ENCODE results near the gene SLC35G6. TPM values are rescaled to one million over a fixed set of nuclear protein-coding genes. Genes with fewer than 3 reads are reported as not detected.
"Not testable (repeated sequence)": the region's sequence is repeated elsewhere in the genome, so short reads cannot be mapped to it uniquely, and the experiment has no call there.

The SLC35G6 gene
- total RNA-seq, 1 experiment from 2014 or later: not detected

DNA sequence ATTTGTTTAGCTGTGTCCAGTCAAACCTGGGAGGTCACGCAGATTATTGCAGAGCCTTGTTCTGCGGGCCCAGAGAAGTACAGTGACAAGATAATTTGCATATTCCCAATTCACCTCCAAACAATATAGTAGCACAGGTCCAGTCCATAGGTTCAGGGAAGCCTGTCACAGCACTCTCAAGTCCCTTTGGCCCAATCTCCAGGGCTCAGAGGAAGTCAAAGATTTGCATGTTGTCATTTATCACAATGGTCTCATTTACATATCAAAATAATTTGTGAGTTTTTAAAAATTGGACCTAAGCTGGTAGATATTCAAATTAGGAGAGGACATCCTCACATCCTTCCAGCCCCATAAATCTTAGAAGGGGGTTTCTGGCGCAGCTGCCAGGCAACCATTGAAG is 13.7 kb upstream of the SLC35G6 start:
- no peaks in the 10 kb centered on the region for H3K9me3 ChIP-seq (ENCODE audit: low read length)
- no peaks in the 10 kb centered on the region; the same call in 1 of the 2 replicates for H3K36me3 ChIP-seq (ENCODE audit: low read depth, low read length)
- no TSS peak for BruUV-seq (replicated peaks)
- H3K4me3 ChIP-seq (ENCODE audit: low read length): no peak overlapping the region
- intact Hi-C loops (cut with micrococcal nuclease): no loop called here
- CTCF ChIA-PET: interaction anchor here (0.6 kb wide), 1 partner anchor 38 kb away, joined by 8 read pairs; no protein-coding TSS in a partner anchor
- H3F3A ChIP-seq (ENCODE audit: low read length, unreplicated experiment): no peaks in the 10 kb centered on the region
- POLR2A ChIA-PET (ENCODE audit: unreplicated experiment): no interaction called here
- ATAC-seq: no peak
- H2AFZ ChIP-seq (ENCODE audit: low read length): no peak overlapping the region
- H3K9ac ChIP-seq (ENCODE audit: low read length): no peak overlapping the region
- TF ChIP-seq, protein P1, sequence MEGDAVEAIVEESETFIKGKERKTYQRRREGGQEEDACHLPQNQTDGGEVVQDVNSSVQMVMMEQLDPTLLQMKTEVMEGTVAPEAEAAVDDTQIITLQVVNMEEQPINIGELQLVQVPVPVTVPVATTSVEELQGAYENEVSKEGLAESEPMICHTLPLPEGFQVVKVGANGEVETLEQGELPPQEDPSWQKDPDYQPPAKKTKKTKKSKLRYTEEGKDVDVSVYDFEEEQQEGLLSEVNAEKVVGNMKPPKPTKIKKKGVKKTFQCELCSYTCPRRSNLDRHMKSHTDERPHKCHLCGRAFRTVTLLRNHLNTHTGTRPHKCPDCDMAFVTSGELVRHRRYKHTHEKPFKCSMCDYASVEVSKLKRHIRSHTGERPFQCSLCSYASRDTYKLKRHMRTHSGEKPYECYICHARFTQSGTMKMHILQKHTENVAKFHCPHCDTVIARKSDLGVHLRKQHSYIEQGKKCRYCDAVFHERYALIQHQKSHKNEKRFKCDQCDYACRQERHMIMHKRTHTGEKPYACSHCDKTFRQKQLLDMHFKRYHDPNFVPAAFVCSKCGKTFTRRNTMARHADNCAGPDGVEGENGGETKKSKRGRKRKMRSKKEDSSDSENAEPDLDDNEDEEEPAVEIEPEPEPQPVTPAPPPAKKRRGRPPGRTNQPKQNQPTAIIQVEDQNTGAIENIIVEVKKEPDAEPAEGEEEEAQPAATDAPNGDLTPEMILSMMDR (conservative IDR thresholded peaks at IDR 0.05; ENCODE audit: low read depth, low read length): no peak
- no peak for TF ChIP-seq EZH2 (IDR thresholded peaks at IDR 0.05; ENCODE audit: low read length, unreplicated experiment)
- TF ChIP-seq EZH2phosphoT487 (IDR thresholded peaks at IDR 0.05; ENCODE audit: borderline replicate concordance, low read length): no peak
- H3K9me2 ChIP-seq (replicated peaks; ENCODE audit: low read length): no peaks in the 10 kb centered on the region
- peaks cover 20% of the 10 kb centered on the region; the same call in 1 of the 2 replicates for H3K79me2 ChIP-seq (ENCODE audit: low read length)
- no peak overlapping the region for H3K4me2 ChIP-seq (ENCODE audit: low read length)
- H4K20me1 ChIP-seq (ENCODE audit: low read length): no peaks in the 10 kb centered on the region
- no peak overlapping the region for H3K27ac ChIP-seq (ENCODE audit: low read length)
- no peaks in the 10 kb centered on the region for H3K27me3 ChIP-seq (ENCODE audit: low read length)
- no peak for DNase-seq
- no peaks in the 10 kb centered on the region for H3K4me1 ChIP-seq (ENCODE audit: insufficient read depth, low read length)

DNA sequence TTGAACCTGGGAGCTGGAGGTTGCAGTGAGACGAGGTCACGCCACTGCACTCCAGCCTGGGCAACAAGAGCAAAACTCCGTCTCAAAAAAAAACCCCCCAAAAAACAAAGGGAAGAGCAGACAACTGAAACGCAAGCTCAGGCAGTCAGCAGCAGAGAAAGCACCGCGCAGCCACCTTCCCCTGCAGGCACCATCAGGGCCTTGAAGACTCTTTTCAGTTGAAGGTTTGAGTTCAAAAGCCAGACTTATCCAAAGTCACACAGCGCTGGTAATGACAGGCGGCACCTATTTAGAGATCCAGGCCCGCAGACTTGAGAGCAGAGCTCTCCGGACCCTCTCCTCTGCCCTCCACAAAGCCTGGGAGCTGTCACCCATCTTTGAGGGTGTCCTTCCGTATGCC is 13.0 kb upstream of the SLC35G6 start:
- ChIA-PET POLR2A (ENCODE audit: unreplicated experiment) (no interaction called here), CTCF (no interaction called here)
- Histone ChIP-seq H3K4me3 (ENCODE audit: low read length) (no peak overlapping the region), H3K4me1 (ENCODE audit: insufficient read depth, low read length) (no peaks in the 10 kb centered on the region), H3K27ac (ENCODE audit: low read length) (no peak overlapping the region), H3K4me2 (ENCODE audit: low read length) (no peak overlapping the region), H3K79me2 (ENCODE audit: low read length) (peaks cover 20% of the 10 kb centered on the region; the same call in 1 of the 2 replicates), H3F3A (ENCODE audit: low read length, unreplicated experiment) (no peaks in the 10 kb centered on the region), H2AFZ (ENCODE audit: low read length) (no peak overlapping the region), H3K27me3 (ENCODE audit: low read length) (no peaks in the 10 kb centered on the region), H3K9ac (ENCODE audit: low read length) (no peak overlapping the region), H3K9me2 (replicated peaks; ENCODE audit: low read length) (no peaks in the 10 kb centered on the region), H4K20me1 (ENCODE audit: low read length) (no peaks in the 10 kb centered on the region), H3K9me3 (ENCODE audit: low read length) (no peaks in the 10 kb centered on the region), H3K36me3 (ENCODE audit: low read depth, low read length) (no peaks in the 10 kb centered on the region; the same call in 1 of the 2 replicates)
- DNase-seq (no peak), ATAC-seq (no peak)
- BruUV-seq (replicated peaks): no TSS peak
- TF ChIP-seq, protein P1 (conservative IDR thresholded peaks at IDR 0.05; ENCODE audit: low read depth, low read length): no peak
- TF ChIP-seq EZH2 (IDR thresholded peaks at IDR 0.05; ENCODE audit: low read length, unreplicated experiment): no peak
- TF ChIP-seq EZH2phosphoT487 (IDR thresholded peaks at IDR 0.05; ENCODE audit: borderline replicate concordance, low read length): no peak
- intact Hi-C loops (cut with micrococcal nuclease): no loop called here

DNA sequence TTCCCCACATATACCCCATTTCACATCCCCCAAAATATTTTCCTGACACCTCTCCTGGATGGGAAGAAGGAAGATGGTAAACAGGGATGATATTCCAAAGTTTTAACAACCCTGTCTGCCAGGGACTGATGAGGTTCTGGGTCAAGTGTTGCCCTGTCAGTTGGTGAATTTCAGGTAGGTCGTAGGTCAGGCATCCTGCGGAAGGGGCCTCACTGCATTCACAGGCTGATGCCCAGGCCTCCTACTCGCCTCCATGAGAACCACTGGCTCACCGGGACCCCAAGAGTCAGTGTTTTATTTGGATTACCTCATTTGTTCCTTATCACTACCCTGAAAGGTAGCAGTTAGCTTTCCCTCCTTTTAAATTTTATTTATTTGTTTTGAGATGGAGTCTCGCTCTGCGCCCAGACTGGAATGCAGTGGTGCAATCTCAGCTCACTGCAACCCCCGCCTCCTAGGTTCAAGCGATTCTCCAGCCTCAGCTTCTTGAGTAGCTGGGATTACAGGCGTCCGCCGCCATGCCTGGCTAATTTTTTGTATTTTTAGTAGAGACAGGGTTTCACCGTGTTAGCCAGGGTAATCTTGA is 12.3 kb upstream of the SLC35G6 start:
- DNase-seq (no peak), ATAC-seq (no peak)
- no peaks in the 10 kb centered on the region for H3K9me2 ChIP-seq (replicated peaks; ENCODE audit: low read length)
- ChIA-PET POLR2A (ENCODE audit: unreplicated experiment) (no interaction called here), CTCF (no interaction called here)
- H3K27ac ChIP-seq (ENCODE audit: low read length): no peak overlapping the region
- H3K9me3 ChIP-seq (ENCODE audit: low read length): no peaks in the 10 kb centered on the region
- H3K4me2 ChIP-seq (ENCODE audit: low read length): no peak overlapping the region
- no peaks in the 10 kb centered on the region for H3F3A ChIP-seq (ENCODE audit: low read length, unreplicated experiment)
- H4K20me1 ChIP-seq (ENCODE audit: low read length): no peaks in the 10 kb centered on the region
- no peak overlapping the region for H2AFZ ChIP-seq (ENCODE audit: low read length)
- no peak overlapping the region for H3K4me3 ChIP-seq (ENCODE audit: low read length)
- no peaks in the 10 kb centered on the region for H3K27me3 ChIP-seq (ENCODE audit: low read length)
- TF ChIP-seq EZH2 (IDR thresholded peaks at IDR 0.05; ENCODE audit: low read length, unreplicated experiment): no peak
- TF ChIP-seq, protein P1 (conservative IDR thresholded peaks at IDR 0.05; ENCODE audit: low read depth, low read length): no peak
- intact Hi-C loops (cut with micrococcal nuclease): no loop called here
- peaks cover 27% of the 10 kb centered on the region for H3K79me2 ChIP-seq (ENCODE audit: low read length)
- BruUV-seq (replicated peaks): no TSS peak
- no peak overlapping the region for H3K9ac ChIP-seq (ENCODE audit: low read length)
- no peaks in the 10 kb centered on the region for H3K4me1 ChIP-seq (ENCODE audit: insufficient read depth, low read length)
- no peaks in the 10 kb centered on the region for H3K36me3 ChIP-seq (ENCODE audit: low read depth, low read length)

DNA sequence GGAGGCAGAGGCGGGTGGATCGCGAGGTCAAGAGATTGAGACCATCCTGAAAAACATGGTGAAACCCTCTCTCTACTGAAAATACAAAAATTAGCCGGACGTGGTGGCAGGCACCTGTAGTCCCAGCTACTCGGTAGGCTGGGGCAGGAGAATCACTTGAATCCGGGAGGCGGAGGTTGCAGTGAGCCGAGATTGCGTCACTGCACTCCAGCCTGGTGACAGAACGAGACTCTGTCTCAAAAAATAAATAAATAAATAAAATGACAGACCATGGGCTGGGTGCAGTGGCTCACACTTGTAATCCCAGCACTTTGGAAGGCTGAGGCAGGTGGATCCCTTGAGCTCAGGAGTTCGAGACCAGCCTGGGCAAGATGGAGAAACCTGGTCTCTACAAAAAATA is 11.4 kb upstream of the SLC35G6 start:
- H3F3A ChIP-seq (ENCODE audit: low read length, unreplicated experiment); H2AFZ ChIP-seq (ENCODE audit: low read length); ATAC-seq; H3K9ac ChIP-seq (ENCODE audit: low read length); CTCF ChIA-PET; H3K36me3 ChIP-seq (ENCODE audit: low read depth, low read length); H3K27me3 ChIP-seq (ENCODE audit: low read length); intact Hi-C loops (cut with micrococcal nuclease); H3K27ac ChIP-seq (ENCODE audit: low read length); H3K4me2 ChIP-seq (ENCODE audit: low read length); H3K4me3 ChIP-seq (ENCODE audit: low read length); H4K20me1 ChIP-seq (ENCODE audit: low read length); H3K4me1 ChIP-seq (ENCODE audit: insufficient read depth, low read length); BruUV-seq (replicated peaks); POLR2A ChIA-PET (ENCODE audit: unreplicated experiment); H3K9me3 ChIP-seq (ENCODE audit: low read length); H3K9me2 ChIP-seq (replicated peaks; ENCODE audit: low read length); DNase-seq: not testable (repeated sequence)
- H3K79me2 ChIP-seq (ENCODE audit: low read length): peaks cover 36% of the 10 kb centered on the region
